Hepatocyte (in vitro differentiated cells): ENCODE data around the gene TNNT3. TPM values are rescaled to one million over a fixed set of nuclear protein-coding genes. Genes with fewer than 3 reads are reported as not detected.

Experiments used
- DNase-seq: peaks from one replicate; pipeline ENCODE4 v3.0.0-alpha.2; 2016; ENCODE audit warnings: low spot score
- H2AFZ ChIP-seq: fragments of 200-600 bp; sonication (generic); 2 replicates; pipeline ENCODE4 v1.6.0; 2016; ENCODE audit warnings: antibody characterized with exemption, mild to moderate bottlenecking
- H3K27ac ChIP-seq: fragments of 200-600 bp; sonication (generic); 2 replicates; pipeline ENCODE4 v1.5.1; 2016; ENCODE audit warnings: mild to moderate bottlenecking
- H3K27me3 ChIP-seq: fragments of 200-600 bp; sonication (generic); 2 replicates; pipeline ENCODE4 v1.6.1; 2016
- H3K36me3 ChIP-seq: fragments of 200-600 bp; sonication (generic); replicated peaks from 2 replicates; pipeline ENCODE4 v1.5.1; 2016; ENCODE audit warnings: low read depth; ENCODE audit not compliant: insufficient read depth
- H3K4me1 ChIP-seq: fragments of 200-600 bp; sonication (generic); 2 replicates; pipeline ENCODE4 v1.5.1; 2016; ENCODE audit warnings: mild to moderate bottlenecking, moderate library complexity; ENCODE audit not compliant: insufficient read depth
- H3K4me2 ChIP-seq: fragments of 200-600 bp; sonication (generic); 2 replicates; pipeline ENCODE4 v1.6.0; 2016
- H3K4me3 ChIP-seq: fragments of 200-600 bp; sonication (generic); 2 replicates; pipeline ENCODE4 v1.5.1; 2016; ENCODE audit warnings: mild to moderate bottlenecking
- H3K79me2 ChIP-seq: fragments of 200-600 bp; sonication (generic); 2 replicates; pipeline ENCODE4 v1.6.0; 2017; ENCODE audit warnings: mild to moderate bottlenecking
- H3K9me2 ChIP-seq: fragments of 200-600 bp; sonication (generic); replicated peaks from 2 replicates; pipeline ENCODE4 v1.6.0; 2017; ENCODE audit warnings: mild to moderate bottlenecking; ENCODE audit not compliant: insufficient read depth
- H3K9me3 ChIP-seq: fragments of 200-600 bp; sonication (generic); 2 replicates; pipeline ENCODE4 v1.5.1; 2016; ENCODE audit warnings: low read depth, mild to moderate bottlenecking
- H4K20me1 ChIP-seq: fragments of 200-600 bp; sonication (generic); 2 replicates; pipeline ENCODE4 v1.6.0; 2016; ENCODE audit warnings: mild to moderate bottlenecking; ENCODE audit not compliant: insufficient read depth, poor library complexity, severe bottlenecking
- CTCF ChIP-seq: fragments of 200-600 bp; sonication (generic); IDR thresholded peaks from 2 replicates; pipeline ENCODE4 v1.5.1; 2016; ENCODE audit warnings: antibody characterized with exemption, mild to moderate bottlenecking; ENCODE audit not compliant: poor library complexity
- EZH2 ChIP-seq: fragments of 200-600 bp; sonication (generic); IDR thresholded peaks from 2 replicates; pipeline ENCODE4 v1.6.1; 2016; ENCODE audit warnings: antibody characterized with exemption, mild to moderate bottlenecking, borderline replicate concordance
- EZH2phosphoT487 ChIP-seq: fragments of 200-600 bp; sonication (generic); IDR thresholded peaks from one replicate; pipeline ENCODE4 v1.6.1; 2018; ENCODE audit warnings: antibody characterized with exemption, mild to moderate bottlenecking, low read depth, moderate library complexity; ENCODE audit not compliant: unreplicated experiment, severe bottlenecking
- WGBS: methylation state at CpG from one replicate; pipeline ENCODE4 v1.1.6; 2016; ENCODE audit warnings: low lambda C conversion rate; ENCODE audit errors: missing lambda C conversion rate; 5-methylcytosine and 5-hydroxymethylcytosine counted together
- polyA plus RNA-seq: library from polyadenylated mRNA; unstranded; fragments of >200 nt; fragmentation: Nextera tagmentation; extraction: Ambion mirVana; gene quantifications from 2 replicates; pipeline ENCODE4 v1.2.1, GENCODE V29; 2016
- total RNA-seq: library from RNA; depleted of rRNA; stranded (reverse); fragments of >200 nt; gene quantifications from 2 replicates; pipeline ENCODE4 v1.2.3, GENCODE V29; 2014

TNNT3 gene
- total and polyA plus RNA-seq, 2 experiments from 2014 or later = 19.2 to 29.9 TPM

- Histone ChIP-seq H3K27me3 (no peaks in the 10 kb centered on the region), H3K79me2 (no peaks in the 10 kb centered on the region), H3K27ac (peak overlapping the region; percentile 28), H2AFZ (no peak overlapping the region), H3K9me3 (no peaks in the 10 kb centered on the region), H4K20me1 (no peaks in the 10 kb centered on the region), H3K9me2 (no peaks in the 10 kb centered on the region), H3K4me2 (no peak overlapping the region), H3K4me3 (no peak overlapping the region), H3K4me1 (peaks cover 10% of the 10 kb centered on the region), H3K36me3 (no peaks in the 10 kb centered on the region)
- no peak for DNase-seq
- TF ChIP-seq EZH2 = no peak
- WGBS = 82% methylated on average over 15 of the region's 15 CpGs
Observed at GRCh38 chr11:1943576-1943975, 24.1 kb downstream of the TNNT3 start.

- Histone ChIP-seq H3K4me1 (peaks cover 7% of the 10 kb centered on the region), H4K20me1 (no peaks in the 10 kb centered on the region), H3K9me3 (no peaks in the 10 kb centered on the region), H3K27ac (peak overlapping the region; percentile 28), H3K36me3 (no peaks in the 10 kb centered on the region), H3K9me2 (no peaks in the 10 kb centered on the region), H3K4me3 (no peak overlapping the region), H3K79me2 (no peaks in the 10 kb centered on the region), H3K4me2 (no peak overlapping the region), H3K27me3 (no peaks in the 10 kb centered on the region), H2AFZ (no peak overlapping the region)
- DNase-seq = no peak
- TF ChIP-seq EZH2phosphoT487 (no peak), EZH2 (no peak), CTCF (no peak)
- 67% methylated on average over 9 of the region's 9 CpGs for WGBS
Observed at GRCh38 chr11:1943977-1944376, 24.5 kb downstream of the TNNT3 start.

GRCh38 chr11:1946812-1947484 lies 27.4 kb downstream of the TNNT3 start, which contains the start of gene MRPL23:
MRPL23 (plus strand) TSS chr11:1947332; CDS start chr11:1947363, 31 bp downstream.
- WGBS = no CpG with 5 or more reads among the region's 85 CpGs
- no peak within 1 kb of the TSS for H2AFZ ChIP-seq
- H3K4me3 ChIP-seq = no peak within 1 kb of the TSS
- H3K27me3 ChIP-seq = no peaks in the 10 kb centered on the region
- no peak for DNase-seq
- H3K4me1 ChIP-seq = peaks cover 5% of the 10 kb centered on the region
- TF ChIP-seq CTCF (no peak), EZH2phosphoT487 (no peak), EZH2 (no peak)
- H3K27ac ChIP-seq = no peak within 1 kb of the TSS
- no peaks in the 10 kb centered on the region for H4K20me1 ChIP-seq
- H3K36me3 ChIP-seq = no peaks in the 10 kb centered on the region
- H3K9me3 ChIP-seq = no peaks in the 10 kb centered on the region
- H3K9me2 ChIP-seq = no peaks in the 10 kb centered on the region
- no peaks in the 10 kb centered on the region for H3K79me2 ChIP-seq
- H3K4me2 ChIP-seq = no peak within 1 kb of the TSS

GRCh38 chr11:1947592-1948237 lies 28.2 kb downstream of the TNNT3 start:
- Histone ChIP-seq H3K9me3 (no peaks in the 10 kb centered on the region), H3K4me2 (no peak overlapping the region), H3K27me3 (no peaks in the 10 kb centered on the region), H3K79me2 (no peaks in the 10 kb centered on the region), H3K36me3 (no peaks in the 10 kb centered on the region), H3K4me3 (no peak overlapping the region), H3K27ac (no peak overlapping the region), H2AFZ (no peak overlapping the region), H3K4me1 (no peaks in the 10 kb centered on the region), H3K9me2 (no peaks in the 10 kb centered on the region), H4K20me1 (no peaks in the 10 kb centered on the region)
- WGBS = no CpG with 5 or more reads among the region's 36 CpGs
- TF ChIP-seq EZH2phosphoT487 = no peak
- no peak for TF ChIP-seq EZH2
- no peak for TF ChIP-seq CTCF
- DNase-seq = no peak
